Tongue (tissue), 1 donor: ENCODE data around the gene CBLN1. TPM values are rescaled to one million over a fixed set of nuclear protein-coding genes. Genes with fewer than 3 reads are reported as not detected.

ENCODE experiments used
- total RNA-seq: library from RNA; depleted of rRNA; stranded (reverse); fragments of >200 nt; gene quantifications from one replicate; pipeline ENCODE4 v1.2.3, GENCODE V29; 2014

The CBLN1 gene
- total RNA-seq, 1 donor from 2014 or later: 6.1 TPM

Other genes with a start within 250 kb of the CBLN1 start
- gene C16orf78, start 92.0 kb upstream of the CBLN1 start, total RNA-seq: not detected